Kidney epithelial cell (primary cell): ENCODE data around the gene CACNA1A. TPM values are rescaled to one million over a fixed set of nuclear protein-coding genes. Genes with fewer than 3 reads are reported as not detected.
"Not testable (repeated sequence)": the region's sequence is repeated elsewhere in the genome, so short reads cannot be mapped to it uniquely, and the experiment has no call there.

Source experiments
- DNase-seq: peaks from one replicate; pipeline ENCODE4 v3.0.0-alpha.2; 2010; ENCODE audit warnings: low read depth
- H3K27me3 ChIP-seq: 2 replicates; pipeline ENCODE4 v1.6.0; 2011; ENCODE audit warnings: low read length; ENCODE audit not compliant: control insufficient read depth, insufficient read depth
- H3K36me3 ChIP-seq: 2 replicates; pipeline ENCODE4 v1.5.1; 2011; ENCODE audit warnings: low read length; ENCODE audit not compliant: control insufficient read depth, insufficient read depth
- H3K4me3 ChIP-seq: 2 replicates; pipeline ENCODE4 v1.5.1; 2011; ENCODE audit warnings: low read depth, mild to moderate bottlenecking, control low read depth, low read length
- CTCF ChIP-seq: IDR thresholded peaks from 2 replicates; pipeline ENCODE4 v1.5.1; 2011; ENCODE audit warnings: mild to moderate bottlenecking, moderate library complexity, low read length, control low read depth, inconsistent platforms; ENCODE audit not compliant: insufficient read depth, poor library complexity, severe bottlenecking
- total RNA-seq: library from RNA; depleted of rRNA; stranded (reverse); fragments of >200 nt; gene quantifications from 2 replicates; pipeline ENCODE4 v1.2.3, GENCODE V29; 2015

Gene CACNA1A
- total RNA-seq, 1 donor from 2014 or later = 0.29 TPM

- H3K27me3 ChIP-seq = no peaks in the 10 kb centered on the region
- H3K36me3 ChIP-seq = no peaks in the 10 kb centered on the region
- DNase-seq = no peak
- no peak for TF ChIP-seq CTCF
- H3K4me3 ChIP-seq = no peak overlapping the region
These were observed 316.7 kb downstream of the CACNA1A start for GRCh38 chr19:13189600-13189999.

- no peaks in the 10 kb centered on the region for H3K36me3 ChIP-seq
- H3K27me3 ChIP-seq = no peaks in the 10 kb centered on the region
- no peak overlapping the region for H3K4me3 ChIP-seq
- no peak for DNase-seq
- TF ChIP-seq CTCF = no peak
These were observed 318.9 kb downstream of the CACNA1A start for GRCh38 chr19:13187419-13187818.

- not testable (repeated sequence) for H3K4me3 ChIP-seq, H3K36me3 ChIP-seq, DNase-seq, H3K27me3 ChIP-seq
These were observed 319.6 kb downstream of the CACNA1A start for GRCh38 chr19:13186688-13187087.

GRCh38 chr19:13185763-13186657, 320.3 kb downstream of the CACNA1A start:
- not testable (repeated sequence) for H3K4me3 ChIP-seq, H3K36me3 ChIP-seq, H3K27me3 ChIP-seq, DNase-seq

GRCh38 chr19:13184926-13185325, 321.4 kb downstream of the CACNA1A start:
- H3K27me3 ChIP-seq, DNase-seq, H3K4me3 ChIP-seq, H3K36me3 ChIP-seq: not testable (repeated sequence)

- no peaks in the 10 kb centered on the region for H3K27me3 ChIP-seq
- H3K4me3 ChIP-seq = no peak overlapping the region
- TF ChIP-seq CTCF = no peak
- H3K36me3 ChIP-seq = no peaks in the 10 kb centered on the region
- DNase-seq = no peak
These were observed 324.4 kb downstream of the CACNA1A start for GRCh38 chr19:13181747-13182388.

GRCh38 chr19:13178291-13178690, 328.0 kb downstream of the CACNA1A start:
- not testable (repeated sequence) for H3K27me3 ChIP-seq, H3K36me3 ChIP-seq, DNase-seq, H3K4me3 ChIP-seq

GRCh38 chr19:13177584-13177983, 328.7 kb downstream of the CACNA1A start:
- not testable (repeated sequence) for H3K4me3 ChIP-seq, H3K36me3 ChIP-seq, H3K27me3 ChIP-seq, DNase-seq
